Endodermal cell (in vitro differentiated cells): ENCODE measurements around the gene RIMKLB. TPM values are rescaled to one million over a fixed set of nuclear protein-coding genes. Genes with fewer than 3 reads are reported as not detected.

Experiments
- DNase-seq: peaks from one replicate; pipeline ENCODE4 v3.0.0-alpha.2; 2017
- H3K27ac ChIP-seq: 2 replicates; pipeline ENCODE4 v1.5.1; 2013; ENCODE audit warnings: mild to moderate bottlenecking, low read depth, low read length, moderate library complexity
- H3K27me3 ChIP-seq: 2 replicates; pipeline ENCODE4 v1.6.1; 2013; ENCODE audit warnings: mild to moderate bottlenecking, low read length, moderate library complexity; ENCODE audit not compliant: insufficient read depth, control insufficient read depth, poor library complexity, severe bottlenecking
- H3K36me3 ChIP-seq: 2 replicates; pipeline ENCODE4 v1.7.0; 2013; ENCODE audit warnings: mild to moderate bottlenecking, low read length, moderate library complexity; ENCODE audit not compliant: control insufficient read depth, insufficient read depth
- H3K4me1 ChIP-seq: one replicate; pipeline ENCODE4 v1.7.0; 2013; ENCODE audit warnings: low read length; ENCODE audit not compliant: control insufficient read depth, insufficient read depth
- H3K4me3 ChIP-seq: 2 replicates; pipeline ENCODE4 v1.5.1; 2013; ENCODE audit warnings: mild to moderate bottlenecking, low read length, moderate library complexity
- H3K9ac ChIP-seq: 2 replicates; pipeline ENCODE4 v1.6.1; 2013; ENCODE audit warnings: mild to moderate bottlenecking, low read length, moderate library complexity; ENCODE audit not compliant: poor library complexity, severe bottlenecking; ENCODE audit errors: extremely low read depth
- H3K9me3 ChIP-seq: 2 replicates; pipeline ENCODE4 v1.6.1; 2013; ENCODE audit warnings: mild to moderate bottlenecking, low read length, moderate library complexity; ENCODE audit not compliant: control insufficient read depth
- H3K27ac Mint-ChIP-seq: 2 replicates; pipeline ENCODE4 v1.8.0; 2020; ENCODE audit warnings: mixed read lengths
- H3K27me3 Mint-ChIP-seq: 2 replicates; pipeline ENCODE4 v1.8.0; 2021; ENCODE audit warnings: mild to moderate bottlenecking, mixed read lengths; ENCODE audit not compliant: insufficient read depth
- H3K36me3 Mint-ChIP-seq: 2 replicates; pipeline ENCODE4 v1.8.0; 2020; ENCODE audit warnings: low read depth, mixed read lengths
- H3K4me1 Mint-ChIP-seq: 2 replicates; pipeline ENCODE4 v1.8.0; 2020; ENCODE audit warnings: mixed read lengths
- H3K4me3 Mint-ChIP-seq: 2 replicates; pipeline ENCODE4 v1.8.0; 2020; ENCODE audit warnings: mild to moderate bottlenecking, moderate library complexity, mixed read lengths
- H3K9me3 Mint-ChIP-seq: 2 replicates; pipeline ENCODE4 v1.8.0; 2020; ENCODE audit warnings: mild to moderate bottlenecking, mixed read lengths
- WGBS, 2 experiments: methylation state at CpG; one replicate each; pipeline versions ENCODE4 v1.1.5 to v1.1.7; 2013; ENCODE audit warnings: missing lambda C conversion rate in 2 of 2, mixed read lengths in 1 of 2; ENCODE audit not compliant: insufficient coverage in 1 of 2, insufficient read length in 1 of 2; 5-methylcytosine and 5-hydroxymethylcytosine counted together
- total RNA-seq, 2 donors: library from RNA; stranded (reverse); fragmentation: NEBNext Ultra II Directional in 1 of 2; extraction: Animal tissue kit (Norgen Biotek cat#: 25700) in 1 of 2; gene quantifications; 2 replicates in 1 of 2; 3 replicates in 1 of 2; pipeline ENCODE4 v1.2.1, GENCODE V29; 2021
- TF ChIP-seq, protein P1 (sequence below): fragments of 200-600 bp; sonication (generic); conservative IDR thresholded peaks from 2 replicates; pipeline ENCODE4 v1.5.0; 2021; ENCODE audit warnings: antibody characterized with exemption, mild to moderate bottlenecking

Gene RIMKLB
- total RNA-seq, 2 donors from 2014 or later = 85.3 to 180 TPM

DNA sequence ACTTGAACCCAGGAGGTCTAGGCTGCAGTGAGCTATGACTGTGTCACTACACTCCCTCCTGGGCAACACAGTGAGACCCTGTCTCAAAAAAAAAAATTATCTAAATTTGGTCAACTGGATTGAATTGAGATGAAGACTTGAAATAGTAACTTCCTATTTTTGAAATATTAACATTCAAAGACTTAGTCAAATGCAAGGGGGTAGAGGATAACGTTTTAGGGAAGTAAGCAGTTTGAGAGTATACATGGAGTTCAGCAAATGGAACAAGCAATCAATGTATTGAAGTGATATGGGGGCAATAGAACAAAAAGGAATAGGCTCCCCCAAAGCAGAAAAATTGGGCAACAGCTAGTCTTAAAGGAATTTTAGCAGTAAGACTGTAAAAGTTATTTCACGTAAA, 30.5 kb upstream of the RIMKLB start:
- peaks cover 6% of the 10 kb centered on the region for H3K36me3 Mint-ChIP-seq
- 85 to 100% methylated on average over 1 to 2 of the region's 2 CpGs for WGBS, 2 experiments
- no peak overlapping the region for H3K4me3 Mint-ChIP-seq
- no peak overlapping the region for H3K9ac ChIP-seq
- TF ChIP-seq, protein P1, sequence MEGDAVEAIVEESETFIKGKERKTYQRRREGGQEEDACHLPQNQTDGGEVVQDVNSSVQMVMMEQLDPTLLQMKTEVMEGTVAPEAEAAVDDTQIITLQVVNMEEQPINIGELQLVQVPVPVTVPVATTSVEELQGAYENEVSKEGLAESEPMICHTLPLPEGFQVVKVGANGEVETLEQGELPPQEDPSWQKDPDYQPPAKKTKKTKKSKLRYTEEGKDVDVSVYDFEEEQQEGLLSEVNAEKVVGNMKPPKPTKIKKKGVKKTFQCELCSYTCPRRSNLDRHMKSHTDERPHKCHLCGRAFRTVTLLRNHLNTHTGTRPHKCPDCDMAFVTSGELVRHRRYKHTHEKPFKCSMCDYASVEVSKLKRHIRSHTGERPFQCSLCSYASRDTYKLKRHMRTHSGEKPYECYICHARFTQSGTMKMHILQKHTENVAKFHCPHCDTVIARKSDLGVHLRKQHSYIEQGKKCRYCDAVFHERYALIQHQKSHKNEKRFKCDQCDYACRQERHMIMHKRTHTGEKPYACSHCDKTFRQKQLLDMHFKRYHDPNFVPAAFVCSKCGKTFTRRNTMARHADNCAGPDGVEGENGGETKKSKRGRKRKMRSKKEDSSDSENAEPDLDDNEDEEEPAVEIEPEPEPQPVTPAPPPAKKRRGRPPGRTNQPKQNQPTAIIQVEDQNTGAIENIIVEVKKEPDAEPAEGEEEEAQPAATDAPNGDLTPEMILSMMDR = no peak
- peaks cover 19% of the 10 kb centered on the region for H3K9me3 Mint-ChIP-seq
- H3K4me3 ChIP-seq = no peak overlapping the region
- no peaks in the 10 kb centered on the region for H3K27me3 ChIP-seq
- no peak overlapping the region for H3K27ac Mint-ChIP-seq
- H3K36me3 ChIP-seq = no peaks in the 10 kb centered on the region
- no peaks in the 10 kb centered on the region for H3K4me1 Mint-ChIP-seq
- H3K9me3 ChIP-seq = no peaks in the 10 kb centered on the region
- H3K4me1 ChIP-seq = no peaks in the 10 kb centered on the region
- H3K27me3 Mint-ChIP-seq = no peaks in the 10 kb centered on the region
- H3K27ac ChIP-seq = no peak overlapping the region
- no peak for DNase-seq

DNA sequence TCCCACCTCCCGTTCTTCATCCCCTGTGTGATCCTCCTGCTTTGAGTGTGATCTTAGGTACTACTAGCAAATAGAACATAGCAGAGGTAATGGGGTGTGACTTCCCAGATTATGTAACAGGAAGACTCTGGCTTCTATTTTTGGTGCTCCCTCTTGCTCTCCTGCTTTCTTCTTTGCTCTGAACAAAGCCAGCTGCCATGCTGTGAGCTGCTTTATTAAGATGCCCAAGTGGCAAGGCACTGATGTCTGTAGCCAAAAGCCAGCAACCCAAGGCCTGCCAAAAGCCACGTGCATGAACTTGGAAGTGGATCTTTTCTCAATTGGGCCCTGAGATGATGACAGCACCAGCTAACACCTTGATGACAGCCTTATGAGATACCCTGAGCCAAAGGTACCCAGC, 29.4 kb upstream of the RIMKLB start:
- TF ChIP-seq, protein P1 = no peak
- no peak for DNase-seq
- no peaks in the 10 kb centered on the region for H3K36me3 ChIP-seq
- H3K4me1 Mint-ChIP-seq = no peaks in the 10 kb centered on the region
- no peaks in the 10 kb centered on the region for H3K27me3 Mint-ChIP-seq
- H3K9me3 ChIP-seq = no peaks in the 10 kb centered on the region
- no peak overlapping the region for H3K27ac Mint-ChIP-seq
- no peak overlapping the region for H3K9ac ChIP-seq
- H3K4me1 ChIP-seq = no peaks in the 10 kb centered on the region
- WGBS, 2 experiments = 90 to 91% methylated on average over 2 of the region's 2 CpGs
- peaks cover 6% of the 10 kb centered on the region for H3K36me3 Mint-ChIP-seq
- no peaks in the 10 kb centered on the region for H3K27me3 ChIP-seq
- H3K4me3 Mint-ChIP-seq = no peak overlapping the region
- H3K4me3 ChIP-seq = no peak overlapping the region
- H3K27ac ChIP-seq = no peak overlapping the region
- H3K9me3 Mint-ChIP-seq = peaks cover 21% of the 10 kb centered on the region

DNA sequence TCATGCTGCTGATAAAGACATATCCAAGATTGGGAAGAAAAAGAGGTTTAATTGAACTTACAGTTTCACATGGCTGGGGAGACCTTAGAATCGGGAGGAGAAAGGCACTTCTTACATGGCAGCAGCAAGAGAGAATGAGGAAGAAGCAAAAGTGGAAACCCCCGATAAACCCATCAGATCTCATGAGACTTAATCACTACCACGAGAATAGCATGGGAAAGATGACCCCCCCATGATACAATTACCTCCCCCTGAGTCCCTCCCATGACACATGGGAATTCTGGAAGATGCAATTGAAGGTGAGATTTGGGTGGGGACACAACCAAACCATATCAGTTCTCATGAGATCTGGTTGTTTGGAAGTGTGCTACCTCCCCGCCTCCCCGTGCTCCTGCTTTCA, 25.4 kb upstream of the RIMKLB start:
- H3K4me1 Mint-ChIP-seq = peaks cover 17% of the 10 kb centered on the region
- Histone ChIP-seq H3K27me3 (no peaks in the 10 kb centered on the region), H3K27ac (no peak overlapping the region), H3K4me1 (no peaks in the 10 kb centered on the region), H3K4me3 (no peak overlapping the region), H3K9me3 (no peaks in the 10 kb centered on the region), H3K36me3 (no peaks in the 10 kb centered on the region), H3K9ac (no peak overlapping the region)
- no peaks in the 10 kb centered on the region for H3K27me3 Mint-ChIP-seq
- H3K4me3 Mint-ChIP-seq = no peak overlapping the region
- no peak for DNase-seq
- peaks cover 6% of the 10 kb centered on the region for H3K36me3 Mint-ChIP-seq
- peaks cover 21% of the 10 kb centered on the region for H3K9me3 Mint-ChIP-seq
- TF ChIP-seq, protein P1 = no peak
- no peak overlapping the region for H3K27ac Mint-ChIP-seq
- 94 to 98% methylated on average over 4 to 5 of the region's 5 CpGs for WGBS, 2 experiments
